H1 (cell line): ENCODE results near the gene RGS3. TPM values are rescaled to one million over a fixed set of nuclear protein-coding genes. Genes with fewer than 3 reads are reported as not detected.

ENCODE experiments used
- BACH1 ChIP-seq: IDR thresholded peaks from 2 replicates; pipeline ENCODE4 v1.6.1; 2012; ENCODE audit warnings: low read length, improper control_type of control experiment
- CEBPB ChIP-seq: IDR thresholded peaks from 2 replicates; pipeline ENCODE4 v1.6.1; 2012; ENCODE audit warnings: low read depth, low read length
- EGR1 ChIP-seq: IDR thresholded peaks from 2 replicates; pipeline ENCODE4 v1.6.1; 2011; ENCODE audit warnings: low read depth, low read length, borderline replicate concordance
- KDM1A ChIP-seq: fragments of 200-600, 300-600 bp; sonication (generic); IDR thresholded peaks from 2 replicates; pipeline ENCODE4 v1.7.1; 2016; ENCODE audit warnings: mild to moderate bottlenecking, low read length, borderline replicate concordance
- MAFK ChIP-seq: IDR thresholded peaks from 2 replicates; pipeline ENCODE4 v1.6.1; 2012; ENCODE audit warnings: low read depth, mild to moderate bottlenecking, improper control_type of control experiment, low read length
- TAF1 ChIP-seq: IDR thresholded peaks from 2 replicates; pipeline ENCODE4 v1.6.1; 2011; ENCODE audit warnings: mild to moderate bottlenecking, low read depth, low read length
- TCF12 ChIP-seq: IDR thresholded peaks from 2 replicates; pipeline ENCODE4 v1.6.1; 2011; ENCODE audit warnings: low read depth, mild to moderate bottlenecking, low read length
- ZNF274 ChIP-seq: IDR thresholded peaks from 2 replicates; pipeline ENCODE4 v1.7.0; 2012; ENCODE audit warnings: low read length, borderline replicate concordance; ENCODE audit errors: extremely low read depth
- polyA plus RNA-seq, 7 experiments: library from polyadenylated mRNA; depleted of rRNA in 3 of 7; stranded (reverse) in 5 of 7; unstranded in 2 of 7; fragments of >200 nt in 5 of 7; fragments of 200-250 nt in 2 of 7; gene quantifications; 1 replicate in 5 of 7; 2 replicates in 1 of 7; 4 replicates in 1 of 7; pipeline versions ENCODE4 v1.2.1 to v1.2.3, GENCODE V29; 2011 to 2013; ENCODE audit warnings: missing spikeins in 2 of 7, mixed read lengths in 2 of 7
- total RNA-seq: library from RNA; stranded (reverse); fragmentation: NEBNext Ultra II Directional; extraction: Animal tissue kit (Norgen Biotek cat#: 25700); gene quantifications from 2 replicates; pipeline ENCODE4 v1.2.1, GENCODE V29; 2021
- TF ChIP-seq, protein P1 (sequence below): fragments of 300-600 bp; sonication (generic); IDR thresholded peaks from 2 replicates; pipeline ENCODE4 v1.7.1; 2012; ENCODE audit warnings: low read length, moderate library complexity, mild to moderate bottlenecking, inconsistent platforms; ENCODE audit not compliant: insufficient replicate concordance

Gene RGS3
- total and polyA plus RNA-seq, 2 of the 8 experiments (the other 6 are each of a cell fraction or from before 2014, with no cell fraction given), result 12.6 to 18.2 TPM

DNA sequence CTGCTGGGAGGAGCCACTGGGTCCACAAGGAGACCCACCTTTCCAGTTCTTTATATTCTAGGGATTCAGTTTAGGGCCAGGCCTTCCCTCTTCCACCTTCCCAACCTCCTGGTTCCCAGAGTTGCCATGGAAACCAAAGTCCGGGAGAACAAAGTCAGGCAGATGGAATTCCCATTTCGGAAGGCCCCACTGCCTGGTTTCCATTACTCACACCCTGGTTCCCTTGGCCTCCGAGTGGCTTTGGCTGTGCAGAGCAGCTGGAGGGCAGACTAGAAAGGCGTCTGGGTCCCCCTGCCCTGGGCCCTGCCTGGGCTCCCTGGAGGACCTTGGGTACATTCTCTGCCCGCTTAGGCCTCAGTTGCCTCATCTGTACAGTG, 136.1 kb downstream of the RGS3 start (continued):
- TF ChIP-seq, protein P1, sequence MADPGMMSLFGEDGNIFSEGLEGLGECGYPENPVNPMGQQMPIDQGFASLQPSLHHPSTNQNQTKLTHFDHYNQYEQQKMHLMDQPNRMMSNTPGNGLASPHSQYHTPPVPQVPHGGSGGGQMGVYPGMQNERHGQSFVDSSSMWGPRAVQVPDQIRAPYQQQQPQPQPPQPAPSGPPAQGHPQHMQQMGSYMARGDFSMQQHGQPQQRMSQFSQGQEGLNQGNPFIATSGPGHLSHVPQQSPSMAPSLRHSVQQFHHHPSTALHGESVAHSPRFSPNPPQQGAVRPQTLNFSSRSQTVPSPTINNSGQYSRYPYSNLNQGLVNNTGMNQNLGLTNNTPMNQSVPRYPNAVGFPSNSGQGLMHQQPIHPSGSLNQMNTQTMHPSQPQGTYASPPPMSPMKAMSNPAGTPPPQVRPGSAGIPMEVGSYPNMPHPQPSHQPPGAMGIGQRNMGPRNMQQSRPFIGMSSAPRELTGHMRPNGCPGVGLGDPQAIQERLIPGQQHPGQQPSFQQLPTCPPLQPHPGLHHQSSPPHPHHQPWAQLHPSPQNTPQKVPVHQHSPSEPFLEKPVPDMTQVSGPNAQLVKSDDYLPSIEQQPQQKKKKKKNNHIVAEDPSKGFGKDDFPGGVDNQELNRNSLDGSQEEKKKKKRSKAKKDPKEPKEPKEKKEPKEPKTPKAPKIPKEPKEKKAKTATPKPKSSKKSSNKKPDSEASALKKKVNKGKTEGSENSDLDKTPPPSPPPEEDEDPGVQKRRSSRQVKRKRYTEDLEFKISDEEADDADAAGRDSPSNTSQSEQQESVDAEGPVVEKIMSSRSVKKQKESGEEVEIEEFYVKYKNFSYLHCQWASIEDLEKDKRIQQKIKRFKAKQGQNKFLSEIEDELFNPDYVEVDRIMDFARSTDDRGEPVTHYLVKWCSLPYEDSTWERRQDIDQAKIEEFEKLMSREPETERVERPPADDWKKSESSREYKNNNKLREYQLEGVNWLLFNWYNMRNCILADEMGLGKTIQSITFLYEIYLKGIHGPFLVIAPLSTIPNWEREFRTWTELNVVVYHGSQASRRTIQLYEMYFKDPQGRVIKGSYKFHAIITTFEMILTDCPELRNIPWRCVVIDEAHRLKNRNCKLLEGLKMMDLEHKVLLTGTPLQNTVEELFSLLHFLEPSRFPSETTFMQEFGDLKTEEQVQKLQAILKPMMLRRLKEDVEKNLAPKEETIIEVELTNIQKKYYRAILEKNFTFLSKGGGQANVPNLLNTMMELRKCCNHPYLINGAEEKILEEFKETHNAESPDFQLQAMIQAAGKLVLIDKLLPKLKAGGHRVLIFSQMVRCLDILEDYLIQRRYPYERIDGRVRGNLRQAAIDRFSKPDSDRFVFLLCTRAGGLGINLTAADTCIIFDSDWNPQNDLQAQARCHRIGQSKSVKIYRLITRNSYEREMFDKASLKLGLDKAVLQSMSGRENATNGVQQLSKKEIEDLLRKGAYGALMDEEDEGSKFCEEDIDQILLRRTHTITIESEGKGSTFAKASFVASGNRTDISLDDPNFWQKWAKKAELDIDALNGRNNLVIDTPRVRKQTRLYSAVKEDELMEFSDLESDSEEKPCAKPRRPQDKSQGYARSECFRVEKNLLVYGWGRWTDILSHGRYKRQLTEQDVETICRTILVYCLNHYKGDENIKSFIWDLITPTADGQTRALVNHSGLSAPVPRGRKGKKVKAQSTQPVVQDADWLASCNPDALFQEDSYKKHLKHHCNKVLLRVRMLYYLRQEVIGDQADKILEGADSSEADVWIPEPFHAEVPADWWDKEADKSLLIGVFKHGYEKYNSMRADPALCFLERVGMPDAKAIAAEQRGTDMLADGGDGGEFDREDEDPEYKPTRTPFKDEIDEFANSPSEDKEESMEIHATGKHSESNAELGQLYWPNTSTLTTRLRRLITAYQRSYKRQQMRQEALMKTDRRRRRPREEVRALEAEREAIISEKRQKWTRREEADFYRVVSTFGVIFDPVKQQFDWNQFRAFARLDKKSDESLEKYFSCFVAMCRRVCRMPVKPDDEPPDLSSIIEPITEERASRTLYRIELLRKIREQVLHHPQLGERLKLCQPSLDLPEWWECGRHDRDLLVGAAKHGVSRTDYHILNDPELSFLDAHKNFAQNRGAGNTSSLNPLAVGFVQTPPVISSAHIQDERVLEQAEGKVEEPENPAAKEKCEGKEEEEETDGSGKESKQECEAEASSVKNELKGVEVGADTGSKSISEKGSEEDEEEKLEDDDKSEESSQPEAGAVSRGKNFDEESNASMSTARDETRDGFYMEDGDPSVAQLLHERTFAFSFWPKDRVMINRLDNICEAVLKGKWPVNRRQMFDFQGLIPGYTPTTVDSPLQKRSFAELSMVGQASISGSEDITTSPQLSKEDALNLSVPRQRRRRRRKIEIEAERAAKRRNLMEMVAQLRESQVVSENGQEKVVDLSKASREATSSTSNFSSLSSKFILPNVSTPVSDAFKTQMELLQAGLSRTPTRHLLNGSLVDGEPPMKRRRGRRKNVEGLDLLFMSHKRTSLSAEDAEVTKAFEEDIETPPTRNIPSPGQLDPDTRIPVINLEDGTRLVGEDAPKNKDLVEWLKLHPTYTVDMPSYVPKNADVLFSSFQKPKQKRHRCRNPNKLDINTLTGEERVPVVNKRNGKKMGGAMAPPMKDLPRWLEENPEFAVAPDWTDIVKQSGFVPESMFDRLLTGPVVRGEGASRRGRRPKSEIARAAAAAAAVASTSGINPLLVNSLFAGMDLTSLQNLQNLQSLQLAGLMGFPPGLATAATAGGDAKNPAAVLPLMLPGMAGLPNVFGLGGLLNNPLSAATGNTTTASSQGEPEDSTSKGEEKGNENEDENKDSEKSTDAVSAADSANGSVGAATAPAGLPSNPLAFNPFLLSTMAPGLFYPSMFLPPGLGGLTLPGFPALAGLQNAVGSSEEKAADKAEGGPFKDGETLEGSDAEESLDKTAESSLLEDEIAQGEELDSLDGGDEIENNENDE, result no peak
- no peak for TF ChIP-seq BACH1
- TF ChIP-seq MAFK, result no peak
- no peak for TF ChIP-seq TCF12
- no peak for TF ChIP-seq KDM1A
- TF ChIP-seq ZNF274, result no peak
- no peak for TF ChIP-seq CEBPB
- no peak for TF ChIP-seq EGR1
- TF ChIP-seq TAF1, result no peak
